DMS79 treated with DMSO at 0.1 percent for 48 hours (cell line): ENCODE results near the gene MFSD11.
A peak's percentile ranks its signal among the peaks of the same experiment; 100 is the strongest.
"Not testable (repeated sequence)": the region's sequence is repeated elsewhere in the genome, so short reads cannot be mapped to it uniquely, and the experiment has no call there.

ENCODE experiments used
- DNase-seq: peaks from one replicate; lab custom pipeline; 2025; lab: John Stamatoyannopoulos, UW

Gene MFSD11

DNA sequence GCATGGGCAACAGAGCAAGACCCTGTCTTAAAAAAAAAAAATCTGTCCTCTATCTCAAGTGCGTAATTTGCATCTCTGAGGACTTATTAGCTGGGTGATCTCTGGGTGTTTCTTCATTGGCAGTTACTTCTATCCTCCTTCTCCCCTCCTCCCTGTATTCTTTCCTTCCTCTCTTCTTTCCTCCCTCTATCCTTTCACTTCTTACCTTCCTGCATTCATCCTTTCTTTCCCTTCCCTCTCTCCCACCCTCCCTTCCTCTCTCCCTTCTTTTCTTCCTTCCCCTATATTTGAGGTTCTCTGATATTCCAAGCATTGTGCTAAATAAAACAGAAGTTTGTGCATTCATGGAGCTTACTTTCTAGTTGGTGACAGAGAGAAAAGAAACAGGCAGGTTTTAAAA lies 10.7 kb downstream of the MFSD11 start:
- no peak for DNase-seq

DNA sequence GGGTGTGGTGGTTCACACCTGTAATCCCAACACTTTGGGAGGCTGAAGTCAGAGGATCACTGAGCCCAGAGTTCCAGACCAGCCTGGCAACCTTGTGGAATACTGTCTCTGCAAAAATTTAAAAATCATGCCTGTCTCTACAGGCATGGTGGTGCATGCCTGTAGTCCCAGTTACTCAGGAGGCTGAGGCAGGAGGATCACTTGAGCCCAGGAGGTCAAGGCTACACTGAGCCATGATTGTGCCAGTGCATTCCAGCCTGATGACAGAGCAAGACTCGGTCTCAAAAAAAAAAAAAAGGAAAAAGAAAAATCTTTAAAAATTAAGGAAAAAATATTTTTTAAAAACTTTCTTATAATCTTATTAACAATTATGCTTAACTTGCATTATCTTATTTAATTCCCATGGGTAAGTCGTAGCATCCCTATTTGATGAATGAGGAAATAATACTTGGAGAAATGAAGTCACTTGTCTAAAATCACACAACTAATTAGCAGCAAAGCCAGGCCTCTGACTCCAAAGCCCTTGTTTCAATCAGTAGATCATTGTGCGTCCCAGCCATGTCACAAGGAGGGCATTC lies 13.6 kb downstream of the MFSD11 start:
- no peak for DNase-seq

DNA sequence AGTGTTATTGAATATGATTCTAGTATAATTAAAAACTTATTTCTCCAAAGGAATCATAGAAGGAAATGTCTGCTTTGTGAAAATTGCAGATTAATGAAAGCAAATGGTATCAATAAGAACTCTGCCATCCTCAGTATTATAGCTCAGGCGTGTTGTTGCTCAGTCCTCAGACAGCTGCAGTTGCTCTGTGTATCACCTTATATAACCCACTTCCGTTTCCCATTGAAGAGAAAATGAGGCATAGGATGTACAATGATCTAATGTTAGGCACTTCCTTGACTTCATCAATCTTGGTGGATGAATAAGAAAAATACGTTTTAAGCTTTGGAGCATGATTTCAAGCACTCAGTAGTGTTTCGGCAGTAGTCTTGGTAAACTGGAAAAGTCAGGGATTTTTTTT lies 14.1 kb downstream of the MFSD11 start:
- no peak for DNase-seq

DNA sequence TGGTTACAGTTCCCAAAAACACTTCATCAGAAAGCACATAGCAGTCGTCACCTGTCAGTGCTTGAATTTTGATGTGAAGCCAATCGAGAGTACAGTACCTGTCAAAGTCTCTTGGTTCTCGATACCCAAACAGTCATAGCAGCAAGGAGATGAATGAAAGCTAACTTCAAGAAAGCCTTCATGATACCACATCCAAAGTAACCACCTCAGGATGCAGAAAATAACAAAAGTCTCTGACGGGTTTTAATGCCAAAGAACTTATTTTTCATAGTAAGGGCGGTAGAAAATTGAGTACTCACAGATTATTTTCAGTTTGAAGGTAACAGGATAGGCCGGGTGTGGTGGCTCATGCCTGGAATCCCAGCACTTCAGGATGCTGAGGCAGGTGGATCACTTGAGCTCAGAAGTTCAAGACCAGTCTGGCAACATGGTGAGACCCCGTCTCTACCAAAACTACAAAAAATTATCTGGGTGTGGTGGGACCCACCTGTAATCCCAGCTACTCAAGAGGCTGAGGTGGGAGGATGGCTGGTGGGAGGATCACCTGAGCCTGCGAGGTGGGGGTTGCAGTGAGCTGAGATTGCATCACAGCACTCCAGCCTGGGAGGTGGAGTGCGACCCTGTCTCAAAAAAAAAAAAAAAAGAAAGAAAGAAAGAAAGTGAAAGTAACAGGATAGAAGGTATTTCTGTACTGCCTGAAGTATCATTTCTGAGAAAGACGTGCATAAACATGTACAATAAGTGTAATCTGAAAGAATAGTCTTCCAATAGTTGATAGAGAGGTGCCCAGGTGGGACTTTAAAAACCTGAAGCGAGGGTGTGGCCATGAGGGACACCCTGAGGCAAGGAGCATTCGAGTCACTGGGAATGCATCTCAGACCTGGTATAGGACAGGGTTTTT lies 15.4 kb downstream of the MFSD11 start:
- peak; percentile 6 for DNase-seq

DNA sequence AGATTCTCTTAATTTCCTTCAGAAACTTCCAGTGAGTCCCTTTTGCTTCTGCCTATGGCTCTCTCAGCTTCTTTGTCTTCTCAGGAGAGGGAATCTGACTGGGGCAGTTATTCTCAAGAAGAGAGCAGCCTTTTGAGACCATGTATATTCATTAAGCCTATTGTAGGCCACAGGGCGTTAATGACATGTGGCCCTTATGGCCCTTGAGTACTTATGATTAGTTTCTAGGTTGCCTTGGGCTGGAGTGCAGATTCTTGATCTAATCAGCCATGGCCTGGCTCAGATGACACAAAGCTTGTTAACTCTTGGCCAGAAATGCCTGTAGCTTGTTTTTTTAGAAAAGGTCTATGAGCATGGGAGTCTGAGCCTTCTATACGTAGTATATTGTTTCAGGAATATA lies 17.4 kb downstream of the MFSD11 start:
- no peak for DNase-seq

DNA sequence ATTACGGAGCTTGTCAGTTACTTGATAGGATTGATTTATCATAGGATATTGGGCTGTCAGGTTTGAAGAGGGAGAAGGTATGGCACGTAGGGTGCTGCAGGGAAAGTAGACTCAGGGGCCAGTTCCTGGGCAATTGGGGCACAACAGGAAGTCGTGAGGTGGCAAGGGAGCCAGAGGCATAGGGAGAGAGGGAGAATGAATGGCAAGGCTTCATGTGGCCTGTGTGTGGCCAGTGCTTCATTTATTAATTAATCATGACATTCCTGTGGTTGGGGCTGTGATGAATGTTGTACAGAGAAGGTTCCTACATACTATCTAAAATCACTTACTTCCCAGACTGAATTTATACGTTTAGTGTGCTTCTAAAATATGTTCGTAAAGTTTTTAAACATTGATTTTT lies 19.3 kb downstream of the MFSD11 start:
- no peak for DNase-seq

DNA sequence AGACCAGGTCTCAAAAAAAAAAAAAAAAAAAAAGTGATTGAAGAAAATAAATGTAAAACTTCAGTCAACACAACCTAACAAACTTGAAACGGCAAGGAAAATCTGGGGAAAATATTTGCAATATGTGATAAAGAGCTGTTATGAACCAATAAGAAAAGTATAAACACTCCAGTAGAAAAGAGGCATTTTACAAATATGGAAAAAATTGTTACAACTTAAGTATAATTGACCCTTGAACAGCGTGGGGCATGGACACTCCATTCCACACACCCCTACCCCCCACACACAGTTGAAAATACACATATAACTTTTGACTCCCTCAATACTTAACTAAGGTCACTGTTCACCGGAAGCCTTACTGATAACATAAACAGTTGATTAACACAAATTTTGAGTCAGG lies 20.7 kb downstream of the MFSD11 start:
- no peak for DNase-seq

DNA sequence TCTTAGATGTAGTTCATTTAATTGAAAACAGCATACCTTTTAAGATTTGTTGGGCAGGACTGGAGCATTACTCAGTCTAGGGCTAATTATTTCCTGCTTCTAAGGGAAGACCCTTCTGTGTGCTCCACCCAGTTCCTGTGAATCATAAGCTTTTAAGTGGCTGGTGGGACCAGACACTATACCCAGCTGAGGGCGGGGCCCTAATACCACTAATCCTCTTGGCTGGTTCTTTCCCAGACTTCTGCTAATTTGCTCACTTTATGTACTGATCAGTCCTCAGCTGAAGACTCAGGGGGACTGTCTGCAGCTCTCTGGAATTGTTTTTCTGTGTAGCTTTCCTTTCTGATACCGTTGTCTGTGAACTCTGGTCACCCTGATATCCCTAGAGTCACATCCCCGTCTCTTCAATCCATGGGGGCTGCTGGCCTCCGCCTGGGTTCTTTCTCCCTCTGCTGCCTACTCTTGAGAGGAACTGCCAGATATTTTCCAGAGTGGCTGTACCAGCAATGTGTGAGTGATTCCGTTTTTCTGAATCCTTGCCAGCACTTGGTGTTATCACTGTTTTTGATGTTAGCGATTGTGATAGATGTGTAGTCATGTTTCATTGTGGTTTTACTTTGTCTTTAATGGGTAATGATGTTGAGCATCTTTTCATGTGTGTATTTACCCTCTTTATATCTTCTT lies 35.1 kb downstream of the MFSD11 start:
- DNase-seq = no peak

DNA sequence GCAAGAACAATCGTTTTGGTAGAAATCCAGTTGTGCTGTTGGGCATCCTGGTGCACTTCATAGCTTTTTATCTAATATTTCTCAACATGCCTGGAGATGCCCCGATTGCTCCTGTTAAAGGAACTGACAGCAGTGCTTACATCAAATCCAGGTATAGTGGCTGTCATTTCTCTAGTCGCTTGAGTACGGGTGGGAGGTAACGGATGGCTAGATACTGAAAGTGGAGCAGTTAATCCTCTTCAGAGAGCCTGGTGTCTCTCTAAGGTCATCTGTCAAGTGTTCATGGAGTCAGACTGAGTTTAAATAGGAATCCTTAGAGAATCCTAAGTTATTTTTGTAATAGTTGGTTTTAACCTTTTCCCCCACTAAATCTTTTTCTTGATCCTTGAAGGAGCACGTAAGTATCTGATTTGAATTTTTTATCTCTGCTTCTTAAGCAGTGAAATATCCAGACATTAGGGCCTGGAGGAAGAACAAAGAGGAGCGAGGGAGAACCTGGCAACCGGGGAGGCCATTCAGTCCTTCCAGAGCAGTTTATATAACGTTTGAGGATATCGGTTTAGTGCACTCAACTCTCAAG lies 37.2 kb downstream of the MFSD11 start:
- DNase-seq = no peak

DNA sequence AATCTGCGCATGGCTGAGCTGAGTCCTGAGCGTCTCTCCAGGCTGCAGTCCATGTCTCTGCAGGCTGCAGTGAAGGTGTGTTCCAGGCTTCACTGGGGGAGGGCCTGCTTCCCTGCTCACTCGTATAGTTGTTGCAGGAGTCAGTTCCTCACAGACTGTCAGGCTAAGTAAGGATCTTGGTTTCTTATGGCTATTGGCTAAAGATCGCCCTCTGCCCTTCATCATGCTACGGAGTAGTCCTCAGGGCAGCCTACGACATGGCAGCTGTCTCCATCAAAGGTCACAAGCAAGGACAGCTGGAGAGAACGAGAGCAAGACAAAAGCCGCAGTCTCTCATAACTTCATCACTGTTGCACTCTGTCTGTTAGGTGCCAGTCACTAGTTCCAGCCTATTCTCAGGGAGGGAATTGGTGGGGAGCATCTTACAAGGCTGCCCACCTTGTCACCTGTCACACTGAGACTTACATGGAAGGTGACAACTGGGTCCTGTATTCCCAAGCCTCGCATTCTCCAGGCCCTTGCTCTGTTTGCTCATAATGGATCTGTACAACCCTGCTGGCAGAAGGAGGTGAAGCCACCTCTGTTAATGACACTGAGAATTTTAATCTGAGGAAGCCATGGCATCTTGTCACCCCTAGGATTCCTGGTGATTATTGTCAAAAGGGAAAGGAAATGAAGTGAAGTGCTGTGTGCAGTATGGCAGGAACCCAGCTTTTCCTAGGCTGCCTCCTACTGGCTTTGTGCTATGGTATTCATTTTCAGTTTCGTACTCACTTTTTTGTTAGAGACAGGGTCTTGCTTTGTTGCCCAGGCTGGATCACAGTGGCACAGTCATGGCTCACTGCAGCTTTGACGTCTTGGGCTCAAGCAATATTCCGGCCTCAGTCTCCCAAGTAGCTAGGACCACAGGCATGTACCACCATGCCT lies 43.4 kb downstream of the MFSD11 start:
- no peak for DNase-seq

DNA sequence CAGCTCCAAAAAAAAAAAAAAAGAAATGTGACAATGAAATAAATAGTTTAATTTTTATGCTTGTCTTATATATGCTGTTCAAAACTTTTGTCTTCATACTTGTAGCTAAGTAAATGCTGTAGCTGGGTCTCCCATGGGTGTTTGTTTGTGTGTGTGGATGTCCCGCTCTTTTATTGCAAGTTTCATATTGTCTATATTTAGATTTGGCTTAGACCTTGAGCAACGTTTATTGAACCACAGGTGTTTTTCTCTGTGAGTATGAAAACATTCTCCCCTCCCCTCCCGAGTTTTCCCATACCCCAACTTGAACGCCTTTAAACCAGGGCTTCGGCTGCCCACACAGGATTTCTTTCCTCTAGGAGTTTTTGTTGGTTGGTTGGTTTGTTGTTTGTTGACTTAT lies 45.2 kb downstream of the MFSD11 start:
- DNase-seq = no peak

DNA sequence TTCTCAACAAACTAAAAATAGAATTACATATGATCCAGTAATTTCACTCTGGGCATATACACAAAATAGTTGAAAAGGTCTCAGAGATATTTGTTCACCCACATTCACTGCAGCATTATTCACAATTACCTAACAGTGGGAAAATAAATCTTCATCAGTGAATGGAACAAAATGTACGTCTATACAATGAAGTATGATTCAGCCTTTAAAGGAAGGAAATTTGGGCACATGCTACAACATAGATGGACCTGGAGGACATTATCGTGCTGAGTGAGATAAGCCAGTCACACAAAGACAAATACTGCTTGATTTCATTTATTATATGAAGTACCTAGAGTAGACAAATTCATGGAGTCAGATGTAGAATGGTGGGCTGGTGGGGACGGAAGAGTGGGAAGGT lies 47.0 kb downstream of the MFSD11 start:
- no peak for DNase-seq

DNA sequence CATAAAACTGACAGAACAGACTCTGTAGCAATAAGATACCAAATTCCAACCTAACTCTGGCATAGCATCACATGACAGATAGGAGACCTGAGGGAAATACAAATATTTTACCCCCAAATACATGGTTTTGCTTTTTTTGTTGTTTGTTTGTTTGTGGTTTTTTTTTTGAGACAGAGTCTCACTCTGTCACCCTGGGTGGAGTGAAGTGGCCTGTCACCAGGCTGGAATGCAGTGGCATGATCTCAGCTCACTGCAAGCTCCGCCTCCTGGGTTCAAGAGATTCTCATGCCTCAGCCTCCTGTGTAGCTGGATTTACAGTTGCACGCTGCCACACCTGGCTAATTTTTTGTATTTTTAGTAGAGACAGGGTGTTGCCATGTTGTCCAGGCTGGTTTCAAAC lies 49.9 kb downstream of the MFSD11 start:
- not testable (repeated sequence) for DNase-seq

DNA sequence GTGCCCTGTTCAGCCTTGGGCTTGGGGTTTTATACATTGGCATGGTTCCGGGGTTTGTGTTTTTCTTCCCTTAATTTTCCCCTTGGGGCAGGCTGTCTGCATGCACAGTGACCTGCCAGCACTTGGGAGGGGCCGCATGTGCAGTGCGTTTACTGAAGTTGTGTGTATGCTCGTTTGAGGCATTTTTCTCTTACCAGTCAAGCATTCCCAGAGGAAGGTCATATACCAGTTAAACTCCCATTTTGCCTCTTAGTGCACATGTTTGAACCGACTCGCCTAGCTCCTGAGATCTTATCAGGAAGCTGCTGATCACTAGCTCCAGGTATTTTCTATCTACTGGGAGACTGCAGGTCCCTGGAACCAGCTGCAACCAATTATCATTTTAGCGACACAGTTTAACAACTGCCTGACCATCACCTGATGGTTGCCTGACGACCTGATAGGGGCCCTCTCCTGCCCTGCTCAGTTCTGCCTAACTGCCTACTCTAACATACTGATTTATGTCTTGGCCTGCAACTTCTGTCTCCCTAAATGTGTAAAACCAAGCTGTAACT lies 51.4 kb downstream of the MFSD11 start:
- DNase-seq = peak; percentile 80

DNA sequence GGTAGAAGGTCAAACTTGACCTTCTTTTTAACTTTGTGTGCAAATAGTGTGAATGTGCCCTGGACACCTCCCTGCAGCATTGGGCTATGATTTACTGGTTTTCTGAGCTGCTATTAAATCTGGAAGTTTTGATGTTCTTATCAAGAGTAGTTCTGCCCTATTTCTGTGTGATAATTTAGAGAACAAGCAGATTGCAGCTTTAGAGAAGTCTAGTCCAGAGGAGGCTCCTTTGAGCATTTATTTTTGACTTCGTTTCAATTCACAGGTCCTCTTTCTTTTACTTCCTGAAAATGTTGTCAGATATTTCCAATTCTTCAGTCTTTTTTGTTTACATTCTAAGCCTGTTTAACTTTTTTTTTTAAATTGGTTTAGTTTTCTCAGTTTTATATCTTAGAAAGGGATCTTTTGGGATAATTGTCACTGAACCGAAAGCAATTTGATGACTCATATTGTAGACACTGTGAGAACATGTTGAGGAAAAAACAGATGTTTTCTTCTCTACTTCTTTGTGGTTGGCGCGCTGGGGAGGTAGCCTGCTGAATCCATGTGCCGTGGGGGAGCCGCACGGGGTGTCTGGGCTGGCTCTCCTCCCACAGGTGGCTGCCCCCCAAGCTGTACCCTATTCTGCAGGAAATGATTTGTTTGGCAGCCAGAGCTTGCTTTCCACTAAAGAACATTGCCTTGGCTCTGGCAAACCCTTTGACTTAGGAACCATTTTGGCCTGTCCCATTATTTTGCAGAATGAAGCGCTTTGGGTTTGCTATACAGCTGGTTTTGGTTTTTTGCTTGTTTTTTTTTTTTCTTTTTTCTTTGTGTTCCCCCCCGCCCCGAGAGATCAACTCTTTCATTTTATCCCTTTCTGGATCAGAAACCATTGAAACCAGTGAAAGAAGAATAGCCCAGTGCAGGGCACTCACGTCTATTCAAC lies 53.4 kb downstream of the MFSD11 start:
- no peak for DNase-seq

DNA sequence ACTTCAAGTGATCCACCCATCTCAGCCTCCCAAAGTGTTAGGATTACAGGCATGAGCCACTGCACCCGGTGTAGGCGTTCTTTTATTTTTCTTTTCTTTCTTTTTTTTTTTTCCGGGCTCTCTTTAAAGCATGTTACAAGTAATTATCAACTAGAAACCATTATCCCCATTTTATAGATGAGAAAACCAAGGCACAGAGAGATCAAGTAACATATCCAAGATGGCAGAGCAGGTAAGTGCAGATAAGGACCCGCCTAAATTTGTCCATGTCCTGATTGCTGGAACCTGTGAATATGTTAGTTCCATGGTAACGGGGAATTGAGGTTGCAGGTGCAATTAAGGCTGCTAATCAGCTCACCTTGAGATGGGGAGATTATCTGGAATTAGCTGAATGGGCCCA lies 54.4 kb downstream of the MFSD11 start:
- no peak for DNase-seq

DNA sequence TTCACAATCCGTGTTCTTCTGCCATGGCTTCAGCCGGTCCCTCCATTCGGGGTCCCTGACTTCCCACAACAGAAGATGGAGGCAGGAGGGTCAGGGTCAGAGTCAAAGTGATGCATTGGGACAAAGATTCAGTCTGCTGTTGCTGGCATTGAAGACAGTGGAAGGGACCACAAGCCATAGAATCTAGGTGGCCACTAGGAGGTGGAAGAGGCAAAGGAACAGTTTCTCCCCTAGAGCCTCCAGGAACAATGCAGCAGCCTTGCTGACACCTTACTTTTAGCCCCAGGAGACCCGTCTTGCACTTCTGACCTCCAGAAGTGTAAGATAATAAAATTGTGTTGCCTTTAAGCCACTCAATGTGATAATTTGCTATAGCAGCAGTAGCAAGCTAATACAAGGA lies 55.9 kb downstream of the MFSD11 start:
- DNase-seq = no peak

DNA sequence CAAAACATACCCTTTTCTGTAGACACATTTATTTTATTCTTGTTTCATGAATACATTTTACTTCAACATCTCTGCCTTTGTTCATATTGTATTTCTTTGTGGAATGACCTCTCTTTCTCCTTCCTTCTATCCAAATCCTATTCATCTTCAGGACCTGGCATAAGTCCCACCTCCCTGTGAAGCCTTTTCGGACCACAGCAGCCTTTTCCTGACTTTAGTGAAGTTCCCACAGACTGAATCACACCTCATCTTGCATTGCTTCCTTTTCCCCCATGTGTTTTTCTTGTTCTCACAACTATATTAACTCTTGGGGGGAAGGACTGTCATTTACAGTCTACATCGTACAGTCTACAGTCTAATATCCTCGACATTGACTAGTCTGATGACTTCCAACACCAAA lies 58.2 kb downstream of the MFSD11 start:
- DNase-seq = no peak

DNA sequence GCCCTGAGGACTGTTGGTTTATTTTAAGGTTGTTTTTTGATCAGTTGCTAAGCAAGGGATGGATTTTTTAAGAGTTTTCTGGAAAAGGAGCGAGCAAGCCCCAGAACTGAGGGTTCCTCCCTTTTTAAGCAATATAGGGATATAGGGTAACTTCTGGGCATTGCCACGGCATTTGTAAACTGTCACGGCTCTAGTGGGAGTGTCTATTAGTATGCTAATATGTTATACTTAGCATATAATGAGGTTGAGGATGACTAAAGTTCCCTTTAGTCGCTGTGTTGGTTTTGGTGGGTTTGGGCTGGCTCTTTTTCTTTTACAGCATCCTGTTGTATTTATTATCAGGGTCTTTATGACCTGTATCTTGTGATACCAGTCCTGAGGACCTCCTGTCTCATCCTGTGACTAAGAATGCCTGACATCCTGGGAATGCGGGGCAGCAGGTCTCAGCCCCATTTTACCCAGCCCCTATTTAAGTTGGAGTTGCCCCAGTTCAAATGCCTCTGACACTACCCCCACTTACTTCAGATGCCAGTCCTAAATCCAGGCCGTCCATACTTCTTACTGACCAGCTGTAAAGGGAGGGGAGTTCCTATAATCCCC lies 59.4 kb downstream of the MFSD11 start:
- DNase-seq = no peak

DNA sequence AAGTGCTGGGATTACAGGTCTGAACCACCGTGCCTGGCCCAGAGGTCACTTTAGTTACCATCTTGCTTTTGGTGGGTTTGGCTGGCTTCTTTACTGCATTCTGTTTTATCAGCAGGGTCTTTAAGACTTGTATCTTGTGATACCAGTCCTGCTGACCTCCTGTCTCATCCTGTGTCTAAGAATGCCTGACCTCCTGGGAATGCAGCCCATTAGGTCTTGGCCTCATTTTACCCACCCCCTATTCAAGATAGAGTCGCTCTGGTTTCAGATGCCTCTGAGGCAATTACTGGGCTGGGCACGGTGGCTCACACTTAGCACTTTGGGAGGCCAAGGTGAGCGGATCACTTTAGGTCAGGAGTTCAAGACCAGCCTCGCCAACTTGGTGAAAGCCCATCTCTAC lies 63.8 kb downstream of the MFSD11 start:
- no peak for DNase-seq
